ENCODE measurements around the gene TNXB. TPM values are rescaled to one million over a fixed set of nuclear protein-coding genes. Genes with fewer than 3 reads are reported as not detected.
"Not testable (repeated sequence)": the region's sequence is repeated elsewhere in the genome, so short reads cannot be mapped to it uniquely, and the experiment has no call there.

TNXB gene
- total and polyA plus RNA-seq, 9 of the 15 experiments (the other 6 are each of a cell fraction or from before 2014, with no cell fraction given) = 0.14 to 28.1 (median 12.4) TPM

DNA sequence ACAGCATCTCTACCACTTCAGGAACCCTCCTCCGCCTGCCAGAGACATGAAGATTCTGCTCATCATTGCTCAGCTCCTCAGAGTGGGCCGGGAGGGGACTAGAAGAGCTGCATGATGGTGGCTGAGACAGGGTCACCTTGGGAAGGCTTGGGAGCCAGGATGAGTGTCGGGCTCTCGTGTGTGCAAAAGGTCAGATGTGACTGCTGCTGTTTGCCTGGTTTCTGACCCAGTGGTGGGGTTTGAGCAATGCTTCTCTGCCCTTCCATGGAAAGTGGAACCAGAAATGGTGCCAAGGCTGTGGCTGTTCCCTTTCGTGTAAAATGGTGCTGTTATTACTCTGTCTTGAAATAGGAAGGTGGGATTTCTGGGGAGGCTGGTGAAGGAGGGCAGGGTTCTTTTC lies 95.4 kb downstream of the TNXB start:
- ATAC-seq; H3K27ac ChIP-seq (ENCODE audit: extremely low read depth, low read depth, low read length); H3K79me2 ChIP-seq (ENCODE audit: control insufficient read depth, insufficient read depth, low read length); H3K36me3 ChIP-seq (ENCODE audit: control insufficient read depth, insufficient read depth, low read length); intact Hi-C loops (cut with micrococcal nuclease); in situ Hi-C loops (cut with MboI); POLR2A ChIA-PET; H3K9ac ChIP-seq (ENCODE audit: insufficient read depth in 1 of 2, low read depth in 2 of 2, low read length in 2 of 2); H3K9me3 ChIP-seq (replicated peaks; ENCODE audit: control insufficient read depth, insufficient read depth, low read depth, low read length); H4K20me1 ChIP-seq (replicated peaks; ENCODE audit: control insufficient read depth, insufficient read depth, low read length); H3K27me3 ChIP-seq (ENCODE audit: control insufficient read depth in 2 of 2, insufficient read depth in 2 of 2, low read length in 2 of 2); CTCF ChIA-PET (ENCODE audit: low intra/inter-chr PET ratio); H3K4me3 ChIP-seq; H3K4me1 ChIP-seq (replicated peaks in 1 of 2; ENCODE audit: control insufficient read depth in 2 of 2, insufficient read depth in 2 of 2, low read length in 2 of 2); DNase-seq (ENCODE audit: extremely low read depth in 1 of 4, low spot score in 3 of 4); H3K9me1 ChIP-seq (ENCODE audit: control insufficient read depth, insufficient read depth, low read length); H3K4me2 ChIP-seq (ENCODE audit: insufficient read depth, low read length); H2AFZ ChIP-seq (ENCODE audit: low read depth, low read length): not testable (repeated sequence)
- FAIRE-seq = peak; percentile 80
- no CpG with 5 or more reads among the region's 5 CpGs for WGBS (ENCODE audit: insufficient coverage, low coverage, missing lambda C conversion rate)
- TSS peak; percentile 31 for BruUV-seq (replicated peaks)

DNA sequence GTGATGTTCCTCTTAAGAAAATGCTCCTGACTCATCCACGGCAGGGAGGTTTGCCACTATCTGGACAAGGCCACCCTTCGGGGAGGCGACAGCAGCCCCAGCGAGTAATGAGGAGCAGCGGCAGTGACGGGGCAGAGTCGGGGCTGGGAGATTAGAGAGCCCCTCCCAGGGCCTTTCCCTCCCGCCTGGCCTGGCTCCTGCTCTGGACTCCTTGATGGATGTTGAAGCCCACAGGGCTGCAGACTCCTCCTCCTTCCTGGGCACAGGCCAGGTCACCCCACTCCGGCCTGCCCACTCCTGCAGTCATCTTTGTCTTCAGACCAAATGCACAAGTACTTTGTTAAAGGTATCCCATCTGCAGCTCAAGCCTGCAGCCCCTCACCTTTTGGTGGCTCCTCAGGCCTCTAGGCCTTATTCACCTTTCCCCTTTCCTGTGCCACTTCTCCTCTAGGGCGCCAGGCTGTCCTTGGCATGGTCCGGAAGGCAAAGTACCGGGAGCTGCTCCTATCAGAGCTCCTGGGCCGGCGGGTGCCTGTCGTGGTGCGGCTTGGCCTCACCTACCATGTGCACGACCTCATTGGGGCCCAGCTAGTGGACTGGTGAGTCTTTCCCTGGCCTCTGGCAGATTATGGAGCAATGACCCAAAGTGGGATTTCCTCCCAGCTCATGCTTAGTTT lies 96.1 kb downstream of the TNXB start:
- POLR2A ChIA-PET; intact Hi-C loops (cut with micrococcal nuclease); H3K79me2 ChIP-seq (ENCODE audit: control insufficient read depth, insufficient read depth, low read length); H3K4me1 ChIP-seq (replicated peaks in 1 of 2; ENCODE audit: control insufficient read depth in 2 of 2, insufficient read depth in 2 of 2, low read length in 2 of 2); H3K27ac ChIP-seq (ENCODE audit: extremely low read depth, low read depth, low read length); in situ Hi-C loops (cut with MboI); H3K4me2 ChIP-seq (ENCODE audit: insufficient read depth, low read length); CTCF ChIA-PET (ENCODE audit: low intra/inter-chr PET ratio); H3K9me3 ChIP-seq (replicated peaks; ENCODE audit: control insufficient read depth, insufficient read depth, low read depth, low read length); H3K9me1 ChIP-seq (ENCODE audit: control insufficient read depth, insufficient read depth, low read length); H3K27me3 ChIP-seq (ENCODE audit: control insufficient read depth in 2 of 2, insufficient read depth in 2 of 2, low read length in 2 of 2); H3K36me3 ChIP-seq (ENCODE audit: control insufficient read depth, insufficient read depth, low read length); BruUV-seq (replicated peaks); H4K20me1 ChIP-seq (replicated peaks; ENCODE audit: control insufficient read depth, insufficient read depth, low read length); H3K4me3 ChIP-seq; H2AFZ ChIP-seq (ENCODE audit: low read depth, low read length): not testable (repeated sequence)
- H3K9ac ChIP-seq (ENCODE audit: insufficient read depth in 1 of 2, low read depth in 2 of 2, low read length in 2 of 2) = peak overlapping the region in 1 of 2 experiments; percentile 52; a peak in 1 of 4 replicates
- peak in 1 of 4 experiments; percentile 82 for DNase-seq (ENCODE audit: extremely low read depth in 1 of 4, low spot score in 3 of 4)
- no CpG with 5 or more reads among the region's 17 CpGs for WGBS (ENCODE audit: insufficient coverage, low coverage, missing lambda C conversion rate)
- ATAC-seq = peak; percentile 92
- peak; percentile 99 for FAIRE-seq
- TF ChIP-seq, protein P1, sequence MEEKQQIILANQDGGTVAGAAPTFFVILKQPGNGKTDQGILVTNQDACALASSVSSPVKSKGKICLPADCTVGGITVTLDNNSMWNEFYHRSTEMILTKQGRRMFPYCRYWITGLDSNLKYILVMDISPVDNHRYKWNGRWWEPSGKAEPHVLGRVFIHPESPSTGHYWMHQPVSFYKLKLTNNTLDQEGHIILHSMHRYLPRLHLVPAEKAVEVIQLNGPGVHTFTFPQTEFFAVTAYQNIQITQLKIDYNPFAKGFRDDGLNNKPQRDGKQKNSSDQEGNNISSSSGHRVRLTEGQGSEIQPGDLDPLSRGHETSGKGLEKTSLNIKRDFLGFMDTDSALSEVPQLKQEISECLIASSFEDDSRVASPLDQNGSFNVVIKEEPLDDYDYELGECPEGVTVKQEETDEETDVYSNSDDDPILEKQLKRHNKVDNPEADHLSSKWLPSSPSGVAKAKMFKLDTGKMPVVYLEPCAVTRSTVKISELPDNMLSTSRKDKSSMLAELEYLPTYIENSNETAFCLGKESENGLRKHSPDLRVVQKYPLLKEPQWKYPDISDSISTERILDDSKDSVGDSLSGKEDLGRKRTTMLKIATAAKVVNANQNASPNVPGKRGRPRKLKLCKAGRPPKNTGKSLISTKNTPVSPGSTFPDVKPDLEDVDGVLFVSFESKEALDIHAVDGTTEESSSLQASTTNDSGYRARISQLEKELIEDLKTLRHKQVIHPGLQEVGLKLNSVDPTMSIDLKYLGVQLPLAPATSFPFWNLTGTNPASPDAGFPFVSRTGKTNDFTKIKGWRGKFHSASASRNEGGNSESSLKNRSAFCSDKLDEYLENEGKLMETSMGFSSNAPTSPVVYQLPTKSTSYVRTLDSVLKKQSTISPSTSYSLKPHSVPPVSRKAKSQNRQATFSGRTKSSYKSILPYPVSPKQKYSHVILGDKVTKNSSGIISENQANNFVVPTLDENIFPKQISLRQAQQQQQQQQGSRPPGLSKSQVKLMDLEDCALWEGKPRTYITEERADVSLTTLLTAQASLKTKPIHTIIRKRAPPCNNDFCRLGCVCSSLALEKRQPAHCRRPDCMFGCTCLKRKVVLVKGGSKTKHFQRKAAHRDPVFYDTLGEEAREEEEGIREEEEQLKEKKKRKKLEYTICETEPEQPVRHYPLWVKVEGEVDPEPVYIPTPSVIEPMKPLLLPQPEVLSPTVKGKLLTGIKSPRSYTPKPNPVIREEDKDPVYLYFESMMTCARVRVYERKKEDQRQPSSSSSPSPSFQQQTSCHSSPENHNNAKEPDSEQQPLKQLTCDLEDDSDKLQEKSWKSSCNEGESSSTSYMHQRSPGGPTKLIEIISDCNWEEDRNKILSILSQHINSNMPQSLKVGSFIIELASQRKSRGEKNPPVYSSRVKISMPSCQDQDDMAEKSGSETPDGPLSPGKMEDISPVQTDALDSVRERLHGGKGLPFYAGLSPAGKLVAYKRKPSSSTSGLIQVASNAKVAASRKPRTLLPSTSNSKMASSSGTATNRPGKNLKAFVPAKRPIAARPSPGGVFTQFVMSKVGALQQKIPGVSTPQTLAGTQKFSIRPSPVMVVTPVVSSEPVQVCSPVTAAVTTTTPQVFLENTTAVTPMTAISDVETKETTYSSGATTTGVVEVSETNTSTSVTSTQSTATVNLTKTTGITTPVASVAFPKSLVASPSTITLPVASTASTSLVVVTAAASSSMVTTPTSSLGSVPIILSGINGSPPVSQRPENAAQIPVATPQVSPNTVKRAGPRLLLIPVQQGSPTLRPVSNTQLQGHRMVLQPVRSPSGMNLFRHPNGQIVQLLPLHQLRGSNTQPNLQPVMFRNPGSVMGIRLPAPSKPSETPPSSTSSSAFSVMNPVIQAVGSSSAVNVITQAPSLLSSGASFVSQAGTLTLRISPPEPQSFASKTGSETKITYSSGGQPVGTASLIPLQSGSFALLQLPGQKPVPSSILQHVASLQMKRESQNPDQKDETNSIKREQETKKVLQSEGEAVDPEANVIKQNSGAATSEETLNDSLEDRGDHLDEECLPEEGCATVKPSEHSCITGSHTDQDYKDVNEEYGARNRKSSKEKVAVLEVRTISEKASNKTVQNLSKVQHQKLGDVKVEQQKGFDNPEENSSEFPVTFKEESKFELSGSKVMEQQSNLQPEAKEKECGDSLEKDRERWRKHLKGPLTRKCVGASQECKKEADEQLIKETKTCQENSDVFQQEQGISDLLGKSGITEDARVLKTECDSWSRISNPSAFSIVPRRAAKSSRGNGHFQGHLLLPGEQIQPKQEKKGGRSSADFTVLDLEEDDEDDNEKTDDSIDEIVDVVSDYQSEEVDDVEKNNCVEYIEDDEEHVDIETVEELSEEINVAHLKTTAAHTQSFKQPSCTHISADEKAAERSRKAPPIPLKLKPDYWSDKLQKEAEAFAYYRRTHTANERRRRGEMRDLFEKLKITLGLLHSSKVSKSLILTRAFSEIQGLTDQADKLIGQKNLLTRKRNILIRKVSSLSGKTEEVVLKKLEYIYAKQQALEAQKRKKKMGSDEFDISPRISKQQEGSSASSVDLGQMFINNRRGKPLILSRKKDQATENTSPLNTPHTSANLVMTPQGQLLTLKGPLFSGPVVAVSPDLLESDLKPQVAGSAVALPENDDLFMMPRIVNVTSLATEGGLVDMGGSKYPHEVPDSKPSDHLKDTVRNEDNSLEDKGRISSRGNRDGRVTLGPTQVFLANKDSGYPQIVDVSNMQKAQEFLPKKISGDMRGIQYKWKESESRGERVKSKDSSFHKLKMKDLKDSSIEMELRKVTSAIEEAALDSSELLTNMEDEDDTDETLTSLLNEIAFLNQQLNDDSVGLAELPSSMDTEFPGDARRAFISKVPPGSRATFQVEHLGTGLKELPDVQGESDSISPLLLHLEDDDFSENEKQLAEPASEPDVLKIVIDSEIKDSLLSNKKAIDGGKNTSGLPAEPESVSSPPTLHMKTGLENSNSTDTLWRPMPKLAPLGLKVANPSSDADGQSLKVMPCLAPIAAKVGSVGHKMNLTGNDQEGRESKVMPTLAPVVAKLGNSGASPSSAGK (IDR thresholded peaks at IDR 0.05) = peak; percentile 69
- peak; percentile 30; the same call in 1 of the 2 replicates for TF ChIP-seq NFE2 (IDR thresholded peaks at IDR 0.05; ENCODE audit: low read depth)
- peak; percentile 72; the same call in 1 of the 2 replicates for TF ChIP-seq L3MBTL2 (IDR thresholded peaks at IDR 0.05)

Measured in K562 (cell line).